GM21737 (cell line): ENCODE data around the gene SPRED3.

Experiments
- ATAC-seq: cut with Tn5 transposase; IDR thresholded peaks from one replicate; pipeline ENCODE4 v1.9.1; 2021; ENCODE audit warnings: mild to moderate bottlenecking, moderate library complexity; ENCODE audit not compliant: unreplicated experiment

Gene SPRED3

GRCh38 chr19:38371081-38371480, 17.4 kb upstream of the SPRED3 start:
- no peak for ATAC-seq

GRCh38 chr19:38373907-38374331, 14.6 kb upstream of the SPRED3 start:
- no peak for ATAC-seq

- ATAC-seq: peak; percentile 90
Observed at GRCh38 chr19:38374332-38375097, 14.0 kb upstream of the SPRED3 start, which contains the start of gene PSMD8. PSMD8 (plus strand) TSS chr19:38374571; CDS start chr19:38374602, 31 bp downstream.

- no peak for ATAC-seq
Observed at GRCh38 chr19:38375098-38375493, 13.4 kb upstream of the SPRED3 start.

- ATAC-seq: no peak
Observed at GRCh38 chr19:38375748-38376147, 12.7 kb upstream of the SPRED3 start.

GRCh38 chr19:38376576-38376975, 11.9 kb upstream of the SPRED3 start:
- ATAC-seq: no peak

- ATAC-seq: no peak
Observed at GRCh38 chr19:38377052-38377451, 11.4 kb upstream of the SPRED3 start.

- ATAC-seq: no peak
Observed at GRCh38 chr19:38378866-38379265, 9.6 kb upstream of the SPRED3 start.

- no peak for ATAC-seq
Observed at GRCh38 chr19:38381138-38381537, 7.4 kb upstream of the SPRED3 start.

GRCh38 chr19:38383184-38383583, 5.3 kb upstream of the SPRED3 start:
- ATAC-seq: no peak

GRCh38 chr19:38383743-38384142, 4.8 kb upstream of the SPRED3 start:
- no peak for ATAC-seq

GRCh38 chr19:38384209-38385027, 4.1 kb upstream of the SPRED3 start:
- no peak for ATAC-seq

- ATAC-seq: no peak
Observed at GRCh38 chr19:38385057-38385803, 3.3 kb upstream of the SPRED3 start.

- ATAC-seq: no peak
Observed at GRCh38 chr19:38385804-38386257, 2.7 kb upstream of the SPRED3 start.

- ATAC-seq: no peak
Observed at GRCh38 chr19:38386300-38386970, 2.1 kb upstream of the SPRED3 start.

GRCh38 chr19:38386971-38387549, 1.4 kb upstream of the SPRED3 start:
- ATAC-seq: no peak

- ATAC-seq: peak; percentile 40
Observed at GRCh38 chr19:38387550-38388348, 748 bp upstream of the SPRED3 start, which contains the start of gene GGN. GGN (minus strand) TSS chr19:38388034; CDS start chr19:38387261, 773 bp downstream.

- ATAC-seq: no peak
Observed at GRCh38 chr19:38389101-38389925, 816 bp downstream of the SPRED3 start.
